HCT116 (cell line): ENCODE data around the gene HOXD13. TPM values are rescaled to one million over a fixed set of nuclear protein-coding genes. Genes with fewer than 3 reads are reported as not detected.

Source experiments
- ATAC-seq: fragments of 200-7000 bp; cut with Tn5 transposase; 2 replicates; pipeline ENCODE4 v1.9.1; 2020; ENCODE audit warnings: mild to moderate bottlenecking, moderate library complexity
- BruUV-seq: library from RNA; stranded (reverse); fragments of 400-500 nt; replicated peaks from 2 replicates; lab custom pipeline; 2021; lab: Mats Ljungman, UMichigan
- CTCF ChIA-PET: fragments of 300-600 bp; sonication (Branson Sonifier 250); formaldehyde crosslinking; loops from one replicate; lab custom pipeline; 2021; ENCODE audit warnings: antibody characterized with exemption; lab: Charles Lee
- POLR2A ChIA-PET: fragments of 300-600, 350-600 bp; sonication (Branson Sonifier 250); formaldehyde crosslinking; loops from one replicate; lab custom pipeline; 2021; ENCODE audit warnings: antibody characterized with exemption; lab: Charles Lee
- RAD21 ChIA-PET, 2 experiments: fragments of 300-600 bp; sonication (Branson Sonifier 250); formaldehyde crosslinking; loops; one replicate each; lab custom pipeline; 2023; ENCODE audit warnings: low total read pairs in 2 of 2; ENCODE audit not compliant: uncharacterized antibody in 2 of 2, unreplicated experiment in 2 of 2, low non-redundant PET in 1 of 2; lab: Charles Lee
- DNase-seq: peaks from one replicate; pipeline ENCODE4 v3.0.0-alpha.2; 2010; ENCODE audit warnings: low read depth, low spot score
- H2AFZ ChIP-seq: fragments of 200-600 bp; shearing (Covaris generic), sonication (generic); 2 replicates; pipeline ENCODE4 v1.6.1; 2017; ENCODE audit warnings: low read depth, mixed run types, mixed read lengths, antibody characterized with exemption, low read length; ENCODE audit not compliant: poor library complexity, severe bottlenecking
- H3K27ac ChIP-seq: 2 replicates; pipeline ENCODE4 v1.5.1; 2012; ENCODE audit warnings: low read depth, low read length
- H3K27me3 ChIP-seq: fragments of 200-600 bp; sonication (generic); 2 replicates; pipeline ENCODE4 v1.6.1; 2016; ENCODE audit warnings: mixed run types, low read length, mixed read lengths; ENCODE audit not compliant: insufficient read depth
- H3K36me3 ChIP-seq, 2 experiments: fragments of 200-500 bp in 1 of 2; fragments of 200-600 bp in 1 of 2; sonication (Bioruptor generic) in 1 of 2; sonication (generic) in 1 of 2; 2 replicates each; pipeline versions ENCODE4 v1.5.1 to v1.6.1; 2014 to 2016; ENCODE audit warnings: low read length in 2 of 2, inconsistent platforms in 1 of 2, mixed read lengths in 1 of 2, mixed run types in 1 of 2; ENCODE audit not compliant: insufficient read depth in 2 of 2, control insufficient read depth in 1 of 2
- H3K4me1 ChIP-seq, 2 experiments: fragments of 200-600 bp in 1 of 2; sonication (generic) in 1 of 2; 2 replicates each; pipeline versions ENCODE4 v1.5.1 to v1.6.1; 2012 to 2017; ENCODE audit warnings: low read length in 2 of 2, inconsistent platforms in 1 of 2, mild to moderate bottlenecking in 1 of 2, mixed read lengths in 1 of 2, mixed run types in 1 of 2, moderate library complexity in 1 of 2; ENCODE audit not compliant: insufficient read depth in 2 of 2, control insufficient read depth in 1 of 2
- H3K4me2 ChIP-seq: fragments of 200-600 bp; sonication (generic); 2 replicates; pipeline ENCODE4 v1.6.1; 2017; ENCODE audit warnings: mixed run types, low read length, mixed read lengths
- H3K4me3 ChIP-seq, 2 experiments: fragments of 200-600 bp in 1 of 2; sonication (generic) in 1 of 2; replicated peaks in 1 of 2; 2 replicates each; pipeline ENCODE4 v1.5.1; 2011 to 2016; ENCODE audit warnings: low read length in 2 of 2, control low read depth in 1 of 2, low read depth in 1 of 2, mild to moderate bottlenecking in 1 of 2, mixed read lengths in 1 of 2, mixed run types in 1 of 2
- H3K79me2 ChIP-seq: fragments of 200-600 bp; sonication (generic); 2 replicates; pipeline ENCODE4 v1.6.1; 2017; ENCODE audit warnings: mild to moderate bottlenecking, mixed run types, low read length, moderate library complexity, mixed read lengths; ENCODE audit not compliant: insufficient read depth
- H3K9ac ChIP-seq: fragments of 200-600 bp; sonication (generic); 2 replicates; pipeline ENCODE4 v1.6.1; 2016; ENCODE audit warnings: low read length, mixed read lengths
- H3K9me2 ChIP-seq: fragments of 200-600 bp; sonication (generic), shearing (Covaris generic); 2 replicates; pipeline ENCODE4 v1.6.1; 2017; ENCODE audit warnings: mixed run types, mild to moderate bottlenecking, moderate library complexity; ENCODE audit not compliant: insufficient read depth
- H3K9me3 ChIP-seq, 2 experiments: fragments of 200-500 bp in 1 of 2; fragments of 200-600 bp in 1 of 2; sonication (Bioruptor generic) in 1 of 2; sonication (generic) in 1 of 2; 2 replicates each; pipeline ENCODE4 v1.6.1; 2014 to 2017; ENCODE audit warnings: low read length in 2 of 2, mixed read lengths in 2 of 2, inconsistent platforms in 1 of 2, low read depth in 1 of 2, mild to moderate bottlenecking in 1 of 2, mixed run types in 1 of 2, moderate library complexity in 1 of 2; ENCODE audit not compliant: control insufficient read depth in 1 of 2, insufficient read depth in 1 of 2
- H4K20me1 ChIP-seq: fragments of 200-600 bp; sonication (generic), shearing (Covaris generic); 2 replicates; pipeline ENCODE4 v1.6.1; 2017; ENCODE audit warnings: mixed run types, mild to moderate bottlenecking, moderate library complexity; ENCODE audit not compliant: insufficient read depth
- CEBPB ChIP-seq: IDR thresholded peaks from 2 replicates; pipeline ENCODE4 v1.6.1; 2012; ENCODE audit warnings: low read depth
- CTCF ChIP-seq, 3 experiments: fragments of 200-600 bp in 1 of 3; sonication (generic) in 1 of 3; IDR thresholded peaks in 2 of 3; conservative IDR thresholded peaks in 1 of 3; 2 replicates each; pipeline ENCODE4 v1.5.1; 2012 to 2017; ENCODE audit warnings: low read depth in 2 of 3, low read length in 2 of 3, antibody characterized with exemption in 1 of 3, borderline replicate concordance in 1 of 3, control low read depth in 1 of 3, mild to moderate bottlenecking in 1 of 3, mixed read lengths in 1 of 3, mixed run types in 1 of 3, moderate library complexity in 1 of 3; ENCODE audit not compliant: insufficient read depth in 1 of 3
- JUND ChIP-seq: IDR thresholded peaks from 2 replicates; pipeline ENCODE4 v1.6.1; 2012
- POLR2AphosphoS5 ChIP-seq: IDR thresholded peaks from 2 replicates; pipeline ENCODE4 v1.6.1; 2011; ENCODE audit warnings: mild to moderate bottlenecking, low read depth, low read length, moderate library complexity
- RAD21 ChIP-seq: IDR thresholded peaks from 2 replicates; pipeline ENCODE4 v1.6.1; 2012; ENCODE audit warnings: low read depth, mild to moderate bottlenecking
- SIN3A ChIP-seq: IDR thresholded peaks from 2 replicates; pipeline ENCODE4 v1.6.1; 2012; ENCODE audit warnings: low read depth
- SRF ChIP-seq: IDR thresholded peaks from 2 replicates; pipeline ENCODE4 v1.6.1; 2012; ENCODE audit warnings: low read depth
- ZBTB33 ChIP-seq: IDR thresholded peaks from 2 replicates; pipeline ENCODE4 v1.6.1; 2011; ENCODE audit warnings: mild to moderate bottlenecking, low read length, moderate library complexity; ENCODE audit not compliant: insufficient replicate concordance; ENCODE audit errors: extremely low read depth
- ZFX ChIP-seq: fragments of 450-650 bp; IDR thresholded peaks from 2 replicates; pipeline ENCODE4 v1.6.1; 2017
- intact Hi-C: fragments of 100-400 bp; cut with micrococcal nuclease; formaldehyde crosslinking; loops from 2 replicates; pipeline ENCODE4 v1.10.0; 2022
- total RNA-seq: library from RNA; stranded (reverse); gene quantifications from one replicate; pipeline ENCODE4 v1.2.1, GENCODE V29; 2021; ENCODE audit not compliant: unreplicated experiment

HOXD13 gene
- total RNA-seq, 1 experiment from 2014 or later, result not detected

GRCh38 chr2:176096243-176096985, 3.9 kb downstream of the HOXD13 start:
- RAD21 ChIA-PET, result no interaction called here
- H3K27me3 ChIP-seq, result no peaks in the 10 kb centered on the region
- H3K27ac ChIP-seq, result no peak overlapping the region
- intact Hi-C loops, result loop anchor here (2.0 to 5.0 kb wide), 3 partner anchors 682 to 1324 kb away; no protein-coding TSS in a partner anchor
- no TSS peak for BruUV-seq
- no peak for DNase-seq
- no peak for ATAC-seq
- H2AFZ ChIP-seq, result peak overlapping the region; percentile 96
- H3K36me3 ChIP-seq, result no peaks in the 10 kb centered on the region
- POLR2A ChIA-PET, result interaction anchor here (0.5 to 0.6 kb wide), 2 partner anchors 210 to 519 kb away, joined by 3 to 4 read pairs; no protein-coding TSS in a partner anchor
- no peaks in the 10 kb centered on the region for H3K79me2 ChIP-seq
- peak overlapping the region; percentile 96 for H3K4me2 ChIP-seq
- TF ChIP-seq CEBPB (no peak), SRF (0 out of 2 replicates have a peak, but pooled peaks have one; percentile 19)
- TF ChIP-seq, all 23 proteins: peak for 1
- peaks cover 5 to 18% of the 10 kb centered on the region in 2 experiments; a peak in 3 of 4 replicates for H3K4me1 ChIP-seq
- no peaks in the 10 kb centered on the region for H4K20me1 ChIP-seq
- peak overlapping the region; percentile 46 to 64 for H3K4me3 ChIP-seq
- H3K9ac ChIP-seq, result peak overlapping the region; percentile 60; the same call in 1 of the 2 replicates
- CTCF ChIA-PET, result interaction anchor here (0.6 to 2.6 kb wide), 9 partner anchors 406 to 1399 kb away, joined by 3 to 24 read pairs (median 6); no protein-coding TSS in a partner anchor
- H3K9me3 ChIP-seq, result no peaks in the 10 kb centered on the region
- no peaks in the 10 kb centered on the region for H3K9me2 ChIP-seq

GRCh38 chr2:176096986-176097819, 4.7 kb downstream of the HOXD13 start:
- Histone ChIP-seq H3K9me3 (no peaks in the 10 kb centered on the region), H3K79me2 (no peaks in the 10 kb centered on the region), H3K27ac (no peak overlapping the region; the same call in 1 of the 2 replicates), H3K4me2 (peak overlapping the region; percentile 96), H3K27me3 (no peaks in the 10 kb centered on the region), H2AFZ (peak overlapping the region; percentile 96), H3K36me3 (no peaks in the 10 kb centered on the region), H3K4me3 (peak overlapping the region; percentile 46 to 64), H3K9ac (peak overlapping the region; percentile 60), H3K4me1 (peaks cover 5 to 18% of the 10 kb centered on the region in 2 experiments; a peak in 3 of 4 replicates), H3K9me2 (no peaks in the 10 kb centered on the region), H4K20me1 (no peaks in the 10 kb centered on the region)
- TF ChIP-seq ZBTB33 (no peak), RAD21 (peak; percentile 90), ZFX (peak; percentile 47; the same call in 1 of the 2 replicates), JUND (no peak), POLR2AphosphoS5 (0 out of 2 replicates have a peak, but pooled peaks have one; percentile 18), SIN3A (no peak), CTCF (IDR thresholded peaks at IDR 0.05 in 2 of 3, conservative IDR thresholded peaks at IDR 0.05 in 1 of 3; ENCODE audit: borderline replicate concordance in 1 of 3, insufficient read depth in 1 of 3, low read depth in 2 of 3, low read length in 2 of 3) (peak; percentile 79 to 87 (median 84))
- BruUV-seq, result no TSS peak
- intact Hi-C loops, result loop anchor here (1.0 to 5.0 kb wide), 5 partner anchors 407 to 1325 kb away; no protein-coding TSS in a partner anchor
- RAD21 ChIA-PET, result interaction anchor here (0.7 to 1.1 kb wide), 3 partner anchors 253 to 1326 kb away, joined by 3 to 8 read pairs (median 4); no protein-coding TSS in a partner anchor
- POLR2A ChIA-PET, result interaction anchor here (0.5 to 0.6 kb wide), 4 partner anchors 24 to 520 kb away, joined by 3 to 4 read pairs (median 3); no protein-coding TSS in a partner anchor
- CTCF ChIA-PET, result interaction anchor here (0.6 to 2.6 kb wide), 15 partner anchors 9 to 1400 kb away, joined by 3 to 24 read pairs (median 4); partner anchors contain the start of gene HOXD11
- DNase-seq, result peak; percentile 66
- peak; percentile 97 for ATAC-seq
